Gastrocnemius medialis (tissue), 4 donors: Measurements from ENCODE around the gene ZSWIM4. TPM values are rescaled to one million over a fixed set of nuclear protein-coding genes. Genes with fewer than 3 reads are reported as not detected.

Experiments
- ATAC-seq, 2 donors: fragments of 150-250 bp; one replicate each; pipeline ENCODE4 v1.9.1; 2016
- DNase-seq, 2 donors: peaks; one replicate each; pipeline ENCODE4 v3.0.0-alpha.2; 2019
- H3K27ac ChIP-seq, 4 donors: fragments of 200-600 bp; sonication (generic); 1 replicate in 1 of 4; 2 replicates in 3 of 4; pipeline ENCODE4 v1.5.1; 2016 to 2018; ENCODE audit warnings: mild to moderate bottlenecking in 2 of 4, moderate library complexity in 1 of 4
- H3K27me3 ChIP-seq, 3 donors: fragments of 200-600 bp; sonication (generic) in 2 of 3; 1 replicate in 1 of 3; 2 replicates in 2 of 3; pipeline versions ENCODE4 v1.5.1 to v1.6.0; 2016 to 2019; ENCODE audit warnings: mild to moderate bottlenecking in 1 of 3, moderate library complexity in 1 of 3
- H3K36me3 ChIP-seq, 2 donors: fragments of 200-600 bp; sonication (generic) in 1 of 2; one replicate each; pipeline ENCODE4 v1.5.1; 2017 to 2018
- H3K4me1 ChIP-seq, 2 donors: fragments of 200-600 bp; sonication (generic) in 1 of 2; one replicate each; pipeline ENCODE4 v1.5.1; 2016 to 2017; ENCODE audit warnings: mild to moderate bottlenecking in 2 of 2
- H3K4me3 ChIP-seq, 4 donors: fragments of 200-600 bp; sonication (generic) in 3 of 4; 1 replicate in 1 of 4; 2 replicates in 3 of 4; pipeline ENCODE4 v1.5.1; 2016 to 2019; ENCODE audit warnings: mild to moderate bottlenecking in 2 of 4
- H3K9me3 ChIP-seq, 3 donors: fragments of 200-600 bp; sonication (generic) in 2 of 3; 1 replicate in 1 of 3; 2 replicates in 2 of 3; pipeline ENCODE4 v1.5.1; 2016 to 2019
- CTCF ChIP-seq, 5 experiments: fragments of 450-650 bp in 3 of 5; fragments of 200-600 bp in 2 of 5; sonication (generic) in 2 of 5; IDR thresholded peaks in 4 of 5; conservative IDR thresholded peaks in 1 of 5; 1 replicate in 4 of 5; 2 replicates in 1 of 5; pipeline ENCODE4 v1.5.1; 2016 to 2019; ENCODE audit warnings: antibody characterized with exemption in 5 of 5, mild to moderate bottlenecking in 3 of 5, moderate library complexity in 3 of 5
- POLR2A ChIP-seq, 2 donors: fragments of 450-650 bp; IDR thresholded peaks; one replicate each; pipeline ENCODE4 v1.6.1; 2017; ENCODE audit warnings: antibody characterized with exemption in 2 of 2, mild to moderate bottlenecking in 2 of 2, moderate library complexity in 2 of 2
- in situ Hi-C, 4 donors: fragments of 200-750 bp; cut with MboI; loops; one replicate each; pipeline versions ENCODE4 v1.15.0 to v1.8.0; 2017; ENCODE audit warnings: low sequenced_read_pairs in 4 of 4
- intact Hi-C: fragments of 100-400 bp; cut with DNase I; formaldehyde crosslinking; loops from one replicate; pipeline ENCODE4 v1.15.1; 2023; ENCODE audit warnings: low total_unique reads
- total RNA-seq, 4 donors: library from RNA; depleted of rRNA; stranded (reverse); fragments of >200 nt; gene quantifications; one replicate each; pipeline versions ENCODE4 v1.1.0 to v1.2.3, GENCODE V29; 2016

ZSWIM4 gene
- total RNA-seq, 4 donors from 2014 or later: 3.9 to 6.3 (median 5.0) TPM

- Histone ChIP-seq H3K9me3 (no peaks in the 10 kb centered on the region), H3K27ac (no peak overlapping the region), H3K4me3 (no peak overlapping the region), H3K36me3 (peaks cover 0 to 89% of the 10 kb centered on the region in 2 donors), H3K27me3 (no peaks in the 10 kb centered on the region), H3K4me1 (no peaks in the 10 kb centered on the region)
- TF ChIP-seq POLR2A (IDR thresholded peaks at IDR 0.05) (no peak), CTCF (IDR thresholded peaks at IDR 0.05 in 4 of 5, conservative IDR thresholded peaks at IDR 0.05 in 1 of 5) (no peak)
- intact Hi-C loops (no loop called here), in situ Hi-C loops (no loop called here)
- DNase-seq (no peak), ATAC-seq (no peak)
Observed at GRCh38 chr19:13756210-13756609, 39.0 kb upstream of the ZSWIM4 start.

GRCh38 chr19:13757805-13758772, 37.2 kb upstream of the ZSWIM4 start:
- peaks cover 0 to 88% of the 10 kb centered on the region in 2 donors for H3K36me3 ChIP-seq
- H3K4me1 ChIP-seq: no peaks in the 10 kb centered on the region
- H3K27ac ChIP-seq: no peak overlapping the region
- in situ Hi-C loops (no loop called here), intact Hi-C loops (no loop called here)
- H3K27me3 ChIP-seq: no peaks in the 10 kb centered on the region
- TF ChIP-seq CTCF (IDR thresholded peaks at IDR 0.05 in 4 of 5, conservative IDR thresholded peaks at IDR 0.05 in 1 of 5): no peak
- ATAC-seq (no peak), DNase-seq (no peak)
- no peaks in the 10 kb centered on the region for H3K9me3 ChIP-seq
- H3K4me3 ChIP-seq: no peak overlapping the region

- Histone ChIP-seq H3K4me3 (no peak overlapping the region), H3K9me3 (no peaks in the 10 kb centered on the region), H3K36me3 (peaks cover 0 to 85% of the 10 kb centered on the region in 2 donors), H3K27me3 (no peaks in the 10 kb centered on the region), H3K27ac (no peak overlapping the region), H3K4me1 (peaks cover 0 to 2% of the 10 kb centered on the region in 2 donors)
- no peak for DNase-seq
- in situ Hi-C loops (no loop called here), intact Hi-C loops (no loop called here)
- no peak for ATAC-seq
- TF ChIP-seq CTCF (IDR thresholded peaks at IDR 0.05 in 4 of 5, conservative IDR thresholded peaks at IDR 0.05 in 1 of 5) (no peak), POLR2A (IDR thresholded peaks at IDR 0.05) (no peak)
Observed at GRCh38 chr19:13758795-13759194, 36.4 kb upstream of the ZSWIM4 start.

- TF ChIP-seq POLR2A (IDR thresholded peaks at IDR 0.05): no peak
- no peak for TF ChIP-seq CTCF (IDR thresholded peaks at IDR 0.05 in 4 of 5, conservative IDR thresholded peaks at IDR 0.05 in 1 of 5)
- DNase-seq: no peak
- intact Hi-C loops: no loop called here
- in situ Hi-C loops: no loop called here
- H3K27me3 ChIP-seq: no peaks in the 10 kb centered on the region
- H3K4me1 ChIP-seq: peaks cover 8 to 9% of the 10 kb centered on the region in 2 donors
- no peak overlapping the region for H3K27ac ChIP-seq
- ATAC-seq: no peak
- peaks cover 0 to 59% of the 10 kb centered on the region in 2 donors for H3K36me3 ChIP-seq
- no peaks in the 10 kb centered on the region for H3K9me3 ChIP-seq
- H3K4me3 ChIP-seq: no peak overlapping the region
Observed at GRCh38 chr19:13761423-13761822, 33.8 kb upstream of the ZSWIM4 start.
